H9 (cell line): ENCODE measurements around the gene PSMB7. TPM values are rescaled to one million over a fixed set of nuclear protein-coding genes. Genes with fewer than 3 reads are reported as not detected.

Source experiments
- DNase-seq: peaks from one replicate; pipeline ENCODE4 v3.0.0-alpha.2; 2017
- H2AFZ ChIP-seq: one replicate; pipeline ENCODE4 v1.6.1; 2013; ENCODE audit warnings: mild to moderate bottlenecking, low read length, control low read depth, moderate library complexity
- H2AK5ac ChIP-seq: 2 replicates; pipeline ENCODE4 v1.6.1; 2013; ENCODE audit warnings: low read length, control low read depth, mixed read lengths; ENCODE audit not compliant: insufficient read length
- H2BK120ac ChIP-seq: one replicate; pipeline ENCODE4 v1.6.1; 2013; ENCODE audit warnings: low read depth, mild to moderate bottlenecking, low read length, control low read depth, inconsistent platforms; ENCODE audit not compliant: poor library complexity, severe bottlenecking
- H2BK12ac ChIP-seq: 2 replicates; pipeline ENCODE4 v1.6.1; 2013; ENCODE audit warnings: low read length, control low read depth, mixed read lengths, low read depth; ENCODE audit not compliant: insufficient read length
- H2BK15ac ChIP-seq: 2 replicates; pipeline ENCODE4 v1.6.1; 2013; ENCODE audit warnings: low read depth, low read length, control low read depth
- H2BK20ac ChIP-seq: one replicate; pipeline ENCODE4 v1.6.1; 2013; ENCODE audit warnings: low read depth, mild to moderate bottlenecking, low read length, control low read depth, inconsistent platforms; ENCODE audit not compliant: poor library complexity, severe bottlenecking
- H2BK5ac ChIP-seq: 2 replicates; pipeline ENCODE4 v1.6.1; 2013; ENCODE audit warnings: low read length, control low read depth, mixed read lengths; ENCODE audit not compliant: insufficient read length
- H3K14ac ChIP-seq: 2 replicates; pipeline ENCODE4 v1.6.1; 2013; ENCODE audit warnings: low read length, control low read depth; ENCODE audit not compliant: insufficient read depth
- H3K18ac ChIP-seq: 2 replicates; pipeline ENCODE4 v1.6.1; 2013; ENCODE audit warnings: low read depth, mild to moderate bottlenecking, mixed read lengths, low read length, control low read depth; ENCODE audit not compliant: insufficient read length
- H3K23ac ChIP-seq: 2 replicates; pipeline ENCODE4 v1.6.1; 2013; ENCODE audit warnings: low read length, control low read depth, mixed read lengths, low read depth; ENCODE audit not compliant: insufficient read length
- H3K23me2 ChIP-seq: 2 replicates; pipeline ENCODE4 v1.6.1; 2013; ENCODE audit warnings: low read depth, mild to moderate bottlenecking, mixed read lengths, low read length, control low read depth; ENCODE audit not compliant: insufficient read length, poor library complexity, severe bottlenecking
- H3K27ac ChIP-seq: 2 replicates; pipeline ENCODE4 v1.5.1; 2013; ENCODE audit warnings: low read length, control low read depth, mixed read lengths, low read depth; ENCODE audit not compliant: insufficient read length
- H3K27me3 ChIP-seq: 2 replicates; pipeline ENCODE4 v1.6.1; 2013; ENCODE audit warnings: low read length, control low read depth, inconsistent platforms; ENCODE audit not compliant: insufficient read depth
- H3K4ac ChIP-seq: 2 replicates; pipeline ENCODE4 v1.6.1; 2013; ENCODE audit warnings: low read depth, mild to moderate bottlenecking, control low read depth, inconsistent platforms, low read length, moderate library complexity
- H3K4me1 ChIP-seq: 2 replicates; pipeline ENCODE4 v1.6.1; 2013; ENCODE audit warnings: low read length, control low read depth, inconsistent platforms; ENCODE audit not compliant: insufficient read depth
- H3K4me2 ChIP-seq: 2 replicates; pipeline ENCODE4 v1.6.1; 2013; ENCODE audit warnings: low read length, control low read depth, mixed read lengths; ENCODE audit not compliant: insufficient read length, insufficient read depth
- H3K56ac ChIP-seq: 2 replicates; pipeline ENCODE4 v1.6.1; 2013; ENCODE audit warnings: low read depth, mild to moderate bottlenecking, mixed read lengths, low read length, control low read depth; ENCODE audit not compliant: insufficient read length
- H3K79me1 ChIP-seq: 2 replicates; pipeline ENCODE4 v1.6.1; 2013; ENCODE audit warnings: low read depth, mild to moderate bottlenecking, moderate library complexity, low read length, control low read depth, inconsistent platforms; ENCODE audit not compliant: insufficient read depth, poor library complexity, severe bottlenecking
- H3K79me2 ChIP-seq: 2 replicates; pipeline ENCODE4 v1.6.1; 2013; ENCODE audit warnings: low read length, control low read depth, inconsistent platforms; ENCODE audit not compliant: insufficient read depth
- H3K9ac ChIP-seq: 2 replicates; pipeline ENCODE4 v1.6.1; 2013; ENCODE audit warnings: low read length, control low read depth, mixed read lengths; ENCODE audit not compliant: insufficient read length; ENCODE audit errors: extremely low read depth
- H3K9me3 ChIP-seq: one replicate; pipeline ENCODE4 v1.6.1; 2013; ENCODE audit warnings: low read depth, low read length, inconsistent platforms; ENCODE audit not compliant: control insufficient read depth
- H3T11ph ChIP-seq: one replicate; pipeline ENCODE4 v1.6.1; 2013; ENCODE audit warnings: mild to moderate bottlenecking, low read length, control low read depth, inconsistent platforms
- H4K20me1 ChIP-seq: one replicate; pipeline ENCODE4 v1.6.1; 2013; ENCODE audit not compliant: control insufficient read depth, insufficient read length, insufficient read depth
- H4K5ac ChIP-seq: 2 replicates; pipeline ENCODE4 v1.6.1; 2013; ENCODE audit warnings: low read depth, mild to moderate bottlenecking, mixed read lengths, low read length, control low read depth; ENCODE audit not compliant: insufficient read length
- H4K8ac ChIP-seq: replicated peaks from 2 replicates; pipeline ENCODE4 v1.6.1; 2013; ENCODE audit warnings: low read length, control low read depth, mixed read lengths, low read depth; ENCODE audit not compliant: insufficient read length
- H4K91ac ChIP-seq: 2 replicates; pipeline ENCODE4 v1.6.1; 2013; ENCODE audit warnings: low read depth, mild to moderate bottlenecking, moderate library complexity, mixed read lengths, low read length, control low read depth; ENCODE audit not compliant: insufficient read length
- H3K27ac Mint-ChIP-seq, 3 experiments: 2 replicates in 2 of 3; 3 replicates in 1 of 3; pipeline ENCODE4 v1.8.0; 2020 to 2021; ENCODE audit warnings: mixed read lengths in 3 of 3, mild to moderate bottlenecking in 1 of 3, moderate library complexity in 1 of 3
- H3K27me3 Mint-ChIP-seq: 2 replicates; pipeline ENCODE4 v1.8.0; 2021; ENCODE audit warnings: low read depth, mild to moderate bottlenecking, moderate library complexity, mixed read lengths
- H3K36me3 Mint-ChIP-seq, 3 experiments: 2 replicates in 2 of 3; 3 replicates in 1 of 3; pipeline ENCODE4 v1.8.0; 2020 to 2021; ENCODE audit warnings: low read depth in 3 of 3, mixed read lengths in 3 of 3; ENCODE audit not compliant: insufficient read depth in 1 of 3
- H3K4me1 Mint-ChIP-seq, 2 experiments: 2 replicates each; pipeline ENCODE4 v1.8.0; 2020; ENCODE audit warnings: mixed read lengths in 2 of 2
- H3K4me3 Mint-ChIP-seq, 2 experiments: 2 replicates in 1 of 2; 3 replicates in 1 of 2; pipeline ENCODE4 v1.8.0; 2020 to 2021; ENCODE audit warnings: mild to moderate bottlenecking in 2 of 2, mixed read lengths in 2 of 2, moderate library complexity in 1 of 2
- H3K9me3 Mint-ChIP-seq, 2 experiments: 2 replicates in 1 of 2; 3 replicates in 1 of 2; pipeline ENCODE4 v1.8.0; 2020; ENCODE audit warnings: mild to moderate bottlenecking in 2 of 2, mixed read lengths in 2 of 2, moderate library complexity in 1 of 2
- CTCF ChIP-seq: fragments of 200-600 bp; sonication (generic); conservative IDR thresholded peaks from 3 replicates; pipeline ENCODE4 v1.8.0; 2021; ENCODE audit warnings: antibody characterized with exemption, mild to moderate bottlenecking
- WGBS: extraction: QIAGEN DNeasy Blood & Tissue Kit; methylation state at CpG from one replicate; pipeline ENCODE4 v1.1.7; 2013; ENCODE audit warnings: missing lambda C conversion rate, low lambda C conversion rate, mixed read lengths; ENCODE audit not compliant: insufficient read length; ENCODE audit errors: extremely low coverage; 5-methylcytosine and 5-hydroxymethylcytosine counted together
- total RNA-seq: library from RNA; stranded (reverse); gene quantifications from 2 replicates; pipeline ENCODE4 v1.2.1, GENCODE V29; 2021

PSMB7 gene
- total RNA-seq, 1 experiment from 2014 or later, result 209 TPM

DNA sequence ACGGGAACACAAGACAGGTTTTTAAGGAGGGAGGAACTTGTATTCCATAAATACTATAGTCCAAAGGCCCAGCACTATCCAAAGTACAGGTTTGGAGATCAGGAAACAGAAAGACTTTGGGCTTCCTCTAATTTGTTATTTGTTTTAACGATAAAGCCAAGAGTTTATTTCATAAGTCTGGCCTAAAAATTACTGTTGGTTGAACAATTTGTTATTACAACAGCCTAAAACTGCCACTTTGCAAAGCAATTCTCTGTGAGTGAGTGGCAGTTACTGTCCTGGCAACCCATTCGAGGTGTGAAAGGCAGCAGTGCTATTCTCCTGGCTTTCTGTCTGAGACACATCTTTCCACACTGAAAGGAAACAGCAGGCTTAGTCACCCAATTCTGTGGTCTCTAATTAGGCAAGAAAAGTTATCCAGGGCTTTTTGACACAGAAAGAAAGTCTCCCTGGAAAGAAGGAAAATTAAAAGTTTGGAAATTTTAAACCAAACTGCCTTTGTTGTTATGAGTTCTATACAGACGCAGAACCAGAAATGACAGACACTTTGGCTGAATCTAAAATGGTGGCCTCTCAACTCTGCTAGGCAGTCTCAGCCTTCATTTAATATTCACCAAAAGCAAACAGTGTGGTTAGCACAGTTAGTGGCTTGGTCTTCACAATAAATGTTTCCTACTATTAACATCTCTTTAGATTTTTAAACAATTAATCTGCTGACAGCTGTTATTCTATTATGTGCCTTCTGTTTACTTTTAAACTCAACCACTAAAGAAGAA lies 33.9 kb downstream of the PSMB7 start:
- Histone ChIP-seq H2BK15ac (no peak overlapping the region), H3K9me3 (no peaks in the 10 kb centered on the region), H3K14ac (no peak overlapping the region), H3K4ac (no peak overlapping the region), H2BK20ac (no peak overlapping the region), H3K18ac (no peak overlapping the region), H2BK5ac (no peak overlapping the region), H4K20me1 (no peaks in the 10 kb centered on the region), H2AFZ (no peak overlapping the region), H2BK12ac (no peak overlapping the region), H2AK5ac (no peak overlapping the region), H4K8ac (no peak overlapping the region), H3K79me1 (peaks cover 7% of the 10 kb centered on the region), H4K5ac (no peak overlapping the region), H4K91ac (no peak overlapping the region), H3K56ac (no peak overlapping the region), H3K23me2 (no peaks in the 10 kb centered on the region), H2BK120ac (no peak overlapping the region), H3K23ac (no peak overlapping the region), H3K9ac (no peak overlapping the region), H3K4me2 (no peak overlapping the region), H3K27ac (no peak overlapping the region), H3T11ph (no peak overlapping the region), H3K79me2 (no peaks in the 10 kb centered on the region; the same call in 1 of the 2 replicates), H3K27me3 (no peaks in the 10 kb centered on the region), H3K4me1 (no peaks in the 10 kb centered on the region)
- no peak for DNase-seq
- Mint-ChIP-seq H3K36me3 (peaks cover 5 to 26% (median 21%) of the 10 kb centered on the region in 3 experiments; a peak in 6 of 7 replicates), H3K9me3 (no peaks in the 10 kb centered on the region), H3K27me3 (no peaks in the 10 kb centered on the region), H3K4me1 (peaks cover 0 to 2% of the 10 kb centered on the region in 2 experiments; a peak in 1 of 4 replicates), H3K27ac (no peak overlapping the region), H3K4me3 (no peak overlapping the region)
- no CpG with 5 or more reads among the region's 4 CpGs for WGBS
- no peak for TF ChIP-seq CTCF
